RWPE2 (cell line): Measurements from ENCODE around the gene PKNOX2.

ENCODE experiments used
- ATAC-seq: fragments of 200-7000 bp; cut with Tn5 transposase; 3 replicates; pipeline ENCODE4 v1.9.1; 2021; ENCODE audit warnings: low read depth
- DNase-seq: peaks from one replicate; pipeline ENCODE4 v3.0.0-alpha.2; 2020; ENCODE audit warnings: low spot score
- H3K27ac ChIP-seq: fragments of 450-650 bp; 2 replicates; pipeline ENCODE4 v1.5.1; 2017; ENCODE audit warnings: mild to moderate bottlenecking; ENCODE audit not compliant: poor library complexity, severe bottlenecking
- H3K27me3 ChIP-seq: fragments of 250-450 bp; sonication (Bioruptor Pico); 2 replicates; pipeline ENCODE4 v1.5.1; 2021; ENCODE audit warnings: mild to moderate bottlenecking, moderate library complexity; ENCODE audit not compliant: insufficient read depth, poor library complexity, severe bottlenecking
- H3K36me3 ChIP-seq: fragments of 250-450 bp; sonication (Bioruptor Pico); 2 replicates; pipeline ENCODE4 v1.5.1; 2020; ENCODE audit warnings: low read depth, mild to moderate bottlenecking, moderate library complexity
- H3K4me1 ChIP-seq: fragments of 250-450 bp; sonication (Bioruptor Pico); 2 replicates; pipeline ENCODE4 v1.5.1; 2021; ENCODE audit warnings: mild to moderate bottlenecking, moderate library complexity; ENCODE audit not compliant: insufficient read depth, poor library complexity, severe bottlenecking
- H3K4me3 ChIP-seq: fragments of 250-450 bp; sonication (Bioruptor Pico); 2 replicates; pipeline ENCODE4 v1.5.1; 2021; ENCODE audit warnings: mild to moderate bottlenecking, moderate library complexity; ENCODE audit not compliant: severe bottlenecking
- H3K9me3 ChIP-seq: fragments of 250-450 bp; sonication (Bioruptor Pico); 2 replicates; pipeline ENCODE4 v1.5.1; 2021; ENCODE audit warnings: mild to moderate bottlenecking, moderate library complexity; ENCODE audit not compliant: severe bottlenecking
- TF ChIP-seq, protein P1 (sequence below): fragments of 450-650 bp; IDR thresholded peaks from one replicate; pipeline ENCODE4 v1.5.1; 2017; ENCODE audit warnings: mild to moderate bottlenecking, moderate library complexity; ENCODE audit not compliant: poor library complexity, severe bottlenecking

The PKNOX2 gene

DNA sequence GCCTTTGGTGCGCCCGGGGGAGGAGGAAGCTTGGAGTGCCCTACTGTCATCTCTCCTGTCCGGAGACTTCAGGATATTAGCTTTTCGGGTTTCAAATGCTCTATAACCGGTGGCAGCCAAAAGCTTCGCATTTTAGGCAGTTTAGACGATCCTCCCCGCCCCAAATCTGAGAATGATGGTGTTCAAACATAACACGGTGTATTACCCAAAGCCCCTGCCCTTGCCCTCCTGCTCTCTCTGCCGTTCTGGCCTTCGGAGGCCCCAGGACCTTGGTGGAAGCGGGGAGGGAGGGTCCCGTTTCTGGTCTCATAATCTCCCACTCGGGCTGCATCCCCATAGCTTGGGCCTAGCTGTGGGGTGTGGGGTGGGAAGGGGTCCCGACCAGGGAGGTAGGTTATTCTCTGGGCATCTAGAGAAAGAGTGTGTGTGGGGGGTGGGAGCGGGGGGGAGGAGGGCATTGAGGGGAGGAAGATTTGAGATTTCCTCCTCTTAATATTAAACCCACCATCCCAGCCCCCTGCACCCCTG, 2.3 kb downstream of the PKNOX2 start:
- peaks cover 10% of the 10 kb centered on the region for H3K27me3 ChIP-seq
- H3K27ac ChIP-seq: no peak overlapping the region
- H3K4me3 ChIP-seq: no peak overlapping the region
- no peaks in the 10 kb centered on the region for H3K4me1 ChIP-seq
- no peak for ATAC-seq
- H3K36me3 ChIP-seq: no peaks in the 10 kb centered on the region
- TF ChIP-seq, protein P1, sequence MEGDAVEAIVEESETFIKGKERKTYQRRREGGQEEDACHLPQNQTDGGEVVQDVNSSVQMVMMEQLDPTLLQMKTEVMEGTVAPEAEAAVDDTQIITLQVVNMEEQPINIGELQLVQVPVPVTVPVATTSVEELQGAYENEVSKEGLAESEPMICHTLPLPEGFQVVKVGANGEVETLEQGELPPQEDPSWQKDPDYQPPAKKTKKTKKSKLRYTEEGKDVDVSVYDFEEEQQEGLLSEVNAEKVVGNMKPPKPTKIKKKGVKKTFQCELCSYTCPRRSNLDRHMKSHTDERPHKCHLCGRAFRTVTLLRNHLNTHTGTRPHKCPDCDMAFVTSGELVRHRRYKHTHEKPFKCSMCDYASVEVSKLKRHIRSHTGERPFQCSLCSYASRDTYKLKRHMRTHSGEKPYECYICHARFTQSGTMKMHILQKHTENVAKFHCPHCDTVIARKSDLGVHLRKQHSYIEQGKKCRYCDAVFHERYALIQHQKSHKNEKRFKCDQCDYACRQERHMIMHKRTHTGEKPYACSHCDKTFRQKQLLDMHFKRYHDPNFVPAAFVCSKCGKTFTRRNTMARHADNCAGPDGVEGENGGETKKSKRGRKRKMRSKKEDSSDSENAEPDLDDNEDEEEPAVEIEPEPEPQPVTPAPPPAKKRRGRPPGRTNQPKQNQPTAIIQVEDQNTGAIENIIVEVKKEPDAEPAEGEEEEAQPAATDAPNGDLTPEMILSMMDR: no peak
- no peaks in the 10 kb centered on the region for H3K9me3 ChIP-seq
- no peak for DNase-seq

DNA sequence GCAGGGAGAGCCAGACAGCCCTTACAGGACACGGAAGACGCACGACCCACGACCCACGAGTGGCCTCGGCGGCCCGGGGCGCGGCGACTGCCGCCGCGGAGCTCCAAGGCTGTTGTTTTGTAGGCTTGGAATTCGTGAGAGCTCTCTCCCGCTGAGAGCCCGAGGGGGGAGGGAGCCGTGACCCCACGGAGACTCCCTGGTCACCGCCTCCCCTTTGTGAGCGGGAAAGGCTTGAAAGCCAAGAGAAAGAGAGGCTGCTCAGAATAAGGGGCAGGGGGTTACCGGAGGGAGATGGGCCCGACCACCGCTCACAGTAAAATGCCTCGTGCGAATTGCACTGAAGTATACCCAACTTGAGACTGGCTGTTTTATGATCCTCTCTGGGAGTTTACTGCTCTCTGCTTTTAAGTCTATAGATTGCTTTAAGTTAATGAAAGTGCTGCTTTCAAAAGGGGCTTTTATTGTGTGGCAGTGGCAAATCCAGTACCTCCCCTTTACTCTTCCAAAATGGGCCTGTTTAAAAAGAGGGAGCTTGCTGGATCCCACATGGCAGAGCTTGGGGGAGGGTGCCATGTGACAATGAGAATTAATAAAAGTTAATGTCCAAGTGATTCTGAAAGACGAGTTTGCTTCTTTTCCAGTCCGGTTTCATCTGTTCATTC, 2.9 kb downstream of the PKNOX2 start:
- TF ChIP-seq, protein P1: no peak
- H3K27me3 ChIP-seq: peaks cover 10% of the 10 kb centered on the region
- ATAC-seq: no peak
- DNase-seq: no peak
- H3K4me3 ChIP-seq: no peak overlapping the region
- H3K27ac ChIP-seq: no peak overlapping the region
- no peaks in the 10 kb centered on the region for H3K4me1 ChIP-seq
- H3K9me3 ChIP-seq: no peaks in the 10 kb centered on the region
- no peaks in the 10 kb centered on the region for H3K36me3 ChIP-seq

DNA sequence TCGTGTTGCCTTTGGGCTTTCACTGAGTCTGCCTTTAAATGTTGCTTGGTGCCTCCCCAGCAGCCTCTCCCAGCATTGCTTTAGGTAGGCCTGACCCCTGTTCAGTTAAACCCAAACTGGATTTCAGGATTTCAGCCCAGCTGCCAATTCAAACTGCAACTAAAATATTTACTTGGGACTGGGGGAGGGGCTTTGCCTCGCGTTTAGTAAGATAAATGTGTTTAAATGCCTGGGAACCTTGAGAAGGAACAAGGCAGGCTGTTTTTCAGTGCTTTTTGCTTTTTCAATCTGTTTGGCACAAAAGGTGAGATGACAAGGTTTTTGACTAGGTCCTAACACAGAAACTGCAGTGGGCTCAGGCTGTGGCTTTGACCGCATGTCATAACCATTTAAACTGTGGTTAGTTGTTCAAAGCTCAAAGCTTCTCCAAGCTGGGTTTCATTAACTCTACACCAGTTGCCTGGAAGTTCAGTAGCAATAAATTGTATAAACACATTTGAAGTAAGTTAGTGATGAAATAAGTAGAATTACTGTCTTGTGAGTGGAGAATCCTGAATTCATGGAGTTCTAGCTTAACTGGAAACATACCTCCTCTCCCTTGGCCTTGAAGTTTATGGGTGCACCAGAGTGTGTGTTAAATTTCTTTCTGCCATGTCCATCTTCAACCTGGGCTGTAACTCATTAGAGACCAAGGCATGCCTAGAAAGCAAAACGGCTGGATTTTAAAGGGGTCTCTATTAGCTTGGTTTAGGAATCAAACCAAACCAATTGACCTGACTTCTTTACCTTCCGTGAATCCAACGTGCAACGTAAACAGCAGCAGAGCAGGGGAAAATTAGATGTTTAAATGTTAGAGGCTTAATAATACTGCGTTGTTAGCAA, 3.6 kb downstream of the PKNOX2 start:
- peak; percentile 6 for DNase-seq
- TF ChIP-seq, protein P1: no peak
- Histone ChIP-seq H3K9me3 (no peaks in the 10 kb centered on the region), H3K4me3 (no peak overlapping the region), H3K27ac (no peak overlapping the region), H3K27me3 (peaks cover 10% of the 10 kb centered on the region), H3K4me1 (no peaks in the 10 kb centered on the region), H3K36me3 (no peaks in the 10 kb centered on the region)
- ATAC-seq: no peak

DNA sequence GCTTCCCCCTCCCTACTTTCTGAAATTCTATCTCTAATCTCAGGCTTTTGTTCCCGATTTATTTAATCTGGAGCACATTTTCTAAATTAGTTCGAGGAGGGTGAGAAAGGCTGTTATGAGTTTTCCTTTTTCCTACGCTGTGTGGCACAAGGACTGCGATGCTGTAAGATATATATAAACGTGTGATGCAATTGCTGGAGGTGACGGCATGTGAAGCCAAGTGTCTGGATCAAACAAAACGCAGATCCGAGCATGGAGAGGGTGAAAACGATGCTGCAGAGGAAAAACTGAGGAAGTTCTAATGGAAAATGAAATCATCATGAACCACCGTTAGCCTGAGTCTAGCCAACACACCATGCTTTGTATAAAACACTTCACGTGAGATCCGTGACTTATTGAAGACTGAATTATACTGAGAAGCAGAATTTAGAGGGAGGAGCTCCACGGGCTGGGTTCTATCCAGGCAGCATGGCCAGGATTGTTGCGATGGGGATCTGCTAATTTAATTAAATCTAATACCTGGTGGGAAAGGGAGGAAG, 4.4 kb downstream of the PKNOX2 start:
- TF ChIP-seq, protein P1: no peak
- no peak for ATAC-seq
- Histone ChIP-seq H3K36me3 (no peaks in the 10 kb centered on the region), H3K27ac (no peak overlapping the region), H3K4me1 (no peaks in the 10 kb centered on the region), H3K9me3 (no peaks in the 10 kb centered on the region), H3K4me3 (no peak overlapping the region), H3K27me3 (peaks cover 10% of the 10 kb centered on the region)
- DNase-seq: peak; percentile 5
